Measurements from ENCODE around the gene HOXD12. TPM values are rescaled to one million over a fixed set of nuclear protein-coding genes. Genes with fewer than 3 reads are reported as not detected.

The HOXD12 gene
- total and polyA plus RNA-seq, 8 donors = not detected

GRCh38 chr2:176123411-176124109, 24.0 kb downstream of the HOXD12 start:
- Histone ChIP-seq H3K36me3 (no peaks in the 10 kb centered on the region), H3K9me3 (peaks cover 0 to 23% (median 0%) of the 10 kb centered on the region in 4 donors), H3K4me1 (peaks cover 11 to 38% (median 26%) of the 10 kb centered on the region in 4 donors), H3K27ac (peak overlapping the region in 1 of 5 donors; percentile 57), H3K4me3 (peak overlapping the region; percentile 38 to 47 (median 40)), H3K27me3 (peaks cover 45 to 100% (median 90%) of the 10 kb centered on the region in 3 donors)
- 5 to 8% (median 7%) methylated on average over 39 to 40 of the region's 40 CpGs for WGBS, 5 donors
- no peak for DNase-seq
- intact Hi-C loops (cut with DNase I; ENCODE audit: low total_unique reads) = loop anchor here (10.0 kb wide), 1 partner anchor 531 kb away; no protein-coding TSS in a partner anchor
- no peak for TF ChIP-seq CTCF (IDR thresholded peaks at IDR 0.05)
- TF ChIP-seq EP300 (IDR thresholded peaks at IDR 0.05) = no peak
- TF ChIP-seq POLR2AphosphoS5 (IDR thresholded peaks at IDR 0.05) = no peak
- no peak for TF ChIP-seq POLR2A (IDR thresholded peaks at IDR 0.05)

GRCh38 chr2:176124110-176124946, 24.7 kb downstream of the HOXD12 start:
- Histone ChIP-seq H3K9me3 (peaks cover 0 to 31% (median 0%) of the 10 kb centered on the region in 4 donors), H3K36me3 (no peaks in the 10 kb centered on the region), H3K27me3 (peaks cover 51 to 100% (median 92%) of the 10 kb centered on the region in 3 donors), H3K4me1 (peaks cover 15 to 45% (median 32%) of the 10 kb centered on the region in 4 donors), H3K27ac (no peak overlapping the region), H3K4me3 (no peak overlapping the region)
- 11 to 27% (median 14%) methylated on average over 22 to 34 of the region's 34 CpGs for WGBS, 5 donors
- no peak for DNase-seq
- intact Hi-C loops (cut with DNase I; ENCODE audit: low total_unique reads) = loop anchor here (10.0 kb wide), 1 partner anchor 530 kb away; no protein-coding TSS in a partner anchor
- TF ChIP-seq POLR2A (IDR thresholded peaks at IDR 0.05) (no peak), EP300 (IDR thresholded peaks at IDR 0.05) (no peak), CTCF (IDR thresholded peaks at IDR 0.05) (no peak), POLR2AphosphoS5 (IDR thresholded peaks at IDR 0.05) (no peak)

- DNase-seq = no peak
- H3K36me3 ChIP-seq = no peaks in the 10 kb centered on the region
- 14 to 28% (median 18%) methylated on average over 5 to 9 of the region's 9 CpGs for WGBS, 5 donors
- no peak overlapping the region for H3K27ac ChIP-seq
- intact Hi-C loops (cut with DNase I; ENCODE audit: low total_unique reads) = loop anchor here (5.0 to 10.0 kb wide), 2 partner anchors 530 to 1022 kb away; no protein-coding TSS in a partner anchor
- H3K4me1 ChIP-seq = peaks cover 23 to 52% (median 37%) of the 10 kb centered on the region in 4 donors
- TF ChIP-seq CTCF (IDR thresholded peaks at IDR 0.05) = no peak
- H3K4me3 ChIP-seq = no peak overlapping the region
- peaks cover 55 to 100% (median 93%) of the 10 kb centered on the region in 3 donors for H3K27me3 ChIP-seq
- H3K9me3 ChIP-seq = peaks cover 0 to 37% (median 0%) of the 10 kb centered on the region in 4 donors
Measured at GRCh38 chr2:176124947-176125771, 25.6 kb downstream of the HOXD12 start.

- Histone ChIP-seq H3K4me1 (peaks cover 28 to 57% (median 42%) of the 10 kb centered on the region in 4 donors), H3K27me3 (peaks cover 54 to 100% (median 93%) of the 10 kb centered on the region in 3 donors), H3K36me3 (no peaks in the 10 kb centered on the region), H3K9me3 (peaks cover 0 to 42% (median 0%) of the 10 kb centered on the region in 4 donors), H3K4me3 (no peak overlapping the region), H3K27ac (no peak overlapping the region)
- TF ChIP-seq EP300 (IDR thresholded peaks at IDR 0.05) (no peak), POLR2A (IDR thresholded peaks at IDR 0.05) (no peak), POLR2AphosphoS5 (IDR thresholded peaks at IDR 0.05) (no peak), CTCF (IDR thresholded peaks at IDR 0.05) (no peak)
- 13 to 24% (median 15%) methylated on average over 6 of the region's 6 CpGs for WGBS, 5 donors
- DNase-seq = no peak
- intact Hi-C loops (cut with DNase I; ENCODE audit: low total_unique reads) = loop anchor here (5.0 to 10.0 kb wide), 2 partner anchors 529 to 1022 kb away; no protein-coding TSS in a partner anchor
Measured at GRCh38 chr2:176125772-176126054, 26.1 kb downstream of the HOXD12 start.

Measured in stomach (tissue), 9 donors.